Measurements from ENCODE around the gene ETV6. TPM values are rescaled to one million over a fixed set of nuclear protein-coding genes. Genes with fewer than 3 reads are reported as not detected.

The ETV6 gene
- total and polyA plus RNA-seq, 9 of the 15 experiments (the other 6 are each of a cell fraction or from before 2014, with no cell fraction given): 0.81 to 12.7 (median 4.1) TPM

GRCh38 chr12:11698729-11699128 is 49.3 kb downstream of the ETV6 start:
- TF ChIP-seq, protein P1, sequence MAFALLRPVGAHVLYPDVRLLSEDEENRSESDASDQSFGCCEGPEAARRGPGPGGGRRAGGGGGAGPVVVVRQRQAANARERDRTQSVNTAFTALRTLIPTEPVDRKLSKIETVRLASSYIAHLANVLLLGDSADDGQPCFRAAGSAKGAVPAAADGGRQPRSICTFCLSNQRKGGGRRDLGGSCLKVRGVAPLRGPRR (CRISPR knock-in tag; IDR thresholded peaks at IDR 0.05): no peak
- no peak for TF ChIP-seq HMG20A (CRISPR knock-in tag; conservative IDR thresholded peaks at IDR 0.05)
- TF ChIP-seq RBM15 (IDR thresholded peaks at IDR 0.05; ENCODE audit: insufficient read depth, low read length): no peak
- TF ChIP-seq ZNF274 (IDR thresholded peaks at IDR 0.05; ENCODE audit: borderline replicate concordance, low read depth, low read length): no peak
- no peak for TF ChIP-seq MAFG (tag; conservative IDR thresholded peaks at IDR 0.05)
- no peak for TF ChIP-seq IFI16 (CRISPR knock-in tag; IDR thresholded peaks at IDR 0.05)
- TF ChIP-seq SUPT5H (IDR thresholded peaks at IDR 0.05): no peak
- no peak for TF ChIP-seq ESRRB (CRISPR knock-in tag; IDR thresholded peaks at IDR 0.05; ENCODE audit: borderline replicate concordance)
- TF ChIP-seq SLC30A9 (CRISPR knock-in tag; IDR thresholded peaks at IDR 0.05): no peak
- TF ChIP-seq ZNF140 (CRISPR knock-in tag; IDR thresholded peaks at IDR 0.05): no peak
- TF ChIP-seq GTF2F1 (IDR thresholded peaks at IDR 0.05; ENCODE audit: low read depth, low read length): no peak
- no TSS peak for BruUV-seq (replicated peaks)
- no peaks in the 10 kb centered on the region for H3K4me1 ChIP-seq (replicated peaks in 1 of 2; ENCODE audit: control insufficient read depth in 2 of 2, insufficient read depth in 2 of 2, low read length in 2 of 2)
- H3K4me3 ChIP-seq: no peak overlapping the region
- no peak overlapping the region for H2AFZ ChIP-seq (ENCODE audit: low read depth, low read length)
- H3K27me3 ChIP-seq (ENCODE audit: control insufficient read depth in 2 of 2, insufficient read depth in 2 of 2, low read length in 2 of 2): no peaks in the 10 kb centered on the region
- ChIA-PET CTCF (ENCODE audit: low intra/inter-chr PET ratio) (no interaction called here), POLR2A (no interaction called here)
- intact Hi-C loops (cut with micrococcal nuclease) (no loop called here), in situ Hi-C loops (cut with MboI) (no loop called here)
- WGBS (ENCODE audit: insufficient coverage, low coverage, missing lambda C conversion rate): 70% methylated on average over 2 of the region's 2 CpGs
- no peaks in the 10 kb centered on the region for H3K79me2 ChIP-seq (ENCODE audit: control insufficient read depth, insufficient read depth, low read length)
- no peak overlapping the region for H3K9ac ChIP-seq (ENCODE audit: insufficient read depth in 1 of 2, low read depth in 2 of 2, low read length in 2 of 2)
- no peak overlapping the region for H3K27ac ChIP-seq (ENCODE audit: extremely low read depth, low read depth, low read length)
- no peak for DNase-seq (ENCODE audit: extremely low read depth in 1 of 4, low spot score in 3 of 4)
- FAIRE-seq: no peak
- ATAC-seq: no peak
- H3K9me3 ChIP-seq (replicated peaks; ENCODE audit: control insufficient read depth, insufficient read depth, low read depth, low read length): no peaks in the 10 kb centered on the region
- H4K20me1 ChIP-seq (replicated peaks; ENCODE audit: control insufficient read depth, insufficient read depth, low read length): no peaks in the 10 kb centered on the region
- no peaks in the 10 kb centered on the region for H3K36me3 ChIP-seq (ENCODE audit: control insufficient read depth, insufficient read depth, low read length)
- no peaks in the 10 kb centered on the region for H3K9me1 ChIP-seq (ENCODE audit: control insufficient read depth, insufficient read depth, low read length)
- no peak overlapping the region for H3K4me2 ChIP-seq (ENCODE audit: insufficient read depth, low read length)
